Measurements from ENCODE around the gene MME. TPM values are rescaled to one million over a fixed set of nuclear protein-coding genes. Genes with fewer than 3 reads are reported as not detected.
A peak's percentile ranks its signal among the peaks of the same experiment; 100 is the strongest.

MME gene
- total RNA-seq, 2 experiments from 2014 or later, result 84.4 to 118 TPM

GRCh38 chr3:155047672-155048071 is 32.4 kb upstream of the MME start:
- no TSS peak for BruUV-seq (replicated peaks)
- DNase-seq (ENCODE audit: low spot score), result no peak
- H4K20me1 ChIP-seq (ENCODE audit: insufficient read depth, low read length), result no peaks in the 10 kb centered on the region
- H3K4me3 ChIP-seq (ENCODE audit: low read depth, low read length, poor library complexity, severe bottlenecking), result no peak overlapping the region
- peaks cover 20% of the 10 kb centered on the region for H3K4me1 ChIP-seq (ENCODE audit: insufficient read depth, low read length, poor library complexity, severe bottlenecking)
- intact Hi-C loops (cut with micrococcal nuclease; ENCODE audit: unreplicated experiment), result no loop called here
- POLR2A ChIA-PET, result interaction anchor here (1.6 kb wide), 1 partner anchor 83 kb away, joined by 3 read pairs; no protein-coding TSS in a partner anchor
- no peaks in the 10 kb centered on the region for H3K9me2 ChIP-seq (ENCODE audit: insufficient read depth, low read length)
- no peaks in the 10 kb centered on the region; the same call in 1 of the 2 replicates for H3K36me3 ChIP-seq (ENCODE audit: insufficient read depth, low read length)
- peak overlapping the region; percentile 71; the same call in 1 of the 2 replicates for H2AFZ ChIP-seq (ENCODE audit: low read length)
- peaks cover 32% of the 10 kb centered on the region for H3K9me3 ChIP-seq (ENCODE audit: low read length)
- TF ChIP-seq EZH2phosphoT487 (IDR thresholded peaks at IDR 0.05; ENCODE audit: borderline replicate concordance, low read depth, low read length) (no peak), CTCF (conservative IDR thresholded peaks at IDR 0.05; ENCODE audit: low read length) (no peak)
- no peaks in the 10 kb centered on the region for H3K79me2 ChIP-seq (ENCODE audit: insufficient read depth, low read depth, low read length)
- H3K4me2 ChIP-seq (ENCODE audit: low read length), result peak overlapping the region; percentile 40
- H3K27ac ChIP-seq (ENCODE audit: low read depth, low read length, poor library complexity, severe bottlenecking), result no peak overlapping the region
- CTCF ChIA-PET (ENCODE audit: unreplicated experiment), result no interaction called here

GRCh38 chr3:155049959-155050358 is 30.2 kb upstream of the MME start:
- Histone ChIP-seq H3K27ac (ENCODE audit: low read depth, low read length, poor library complexity, severe bottlenecking) (no peak overlapping the region), H3K9me2 (ENCODE audit: insufficient read depth, low read length) (no peaks in the 10 kb centered on the region), H2AFZ (ENCODE audit: low read length) (no peak overlapping the region), H3K79me2 (ENCODE audit: insufficient read depth, low read depth, low read length) (no peaks in the 10 kb centered on the region), H3K36me3 (ENCODE audit: insufficient read depth, low read length) (no peaks in the 10 kb centered on the region; the same call in 1 of the 2 replicates), H4K20me1 (ENCODE audit: insufficient read depth, low read length) (no peaks in the 10 kb centered on the region), H3K4me3 (ENCODE audit: low read depth, low read length, poor library complexity, severe bottlenecking) (no peak overlapping the region), H3K9me3 (ENCODE audit: low read length) (peaks cover 45% of the 10 kb centered on the region), H3K4me1 (ENCODE audit: insufficient read depth, low read length, poor library complexity, severe bottlenecking) (peaks cover 20% of the 10 kb centered on the region), H3K4me2 (ENCODE audit: low read length) (no peak overlapping the region)
- ChIA-PET POLR2A (no interaction called here), CTCF (ENCODE audit: unreplicated experiment) (no interaction called here)
- BruUV-seq (replicated peaks), result no TSS peak
- DNase-seq (ENCODE audit: low spot score), result no peak
- intact Hi-C loops (cut with micrococcal nuclease; ENCODE audit: unreplicated experiment), result no loop called here
- no peak for TF ChIP-seq EZH2phosphoT487 (IDR thresholded peaks at IDR 0.05; ENCODE audit: borderline replicate concordance, low read depth, low read length)
- TF ChIP-seq CTCF (conservative IDR thresholded peaks at IDR 0.05; ENCODE audit: low read length), result no peak

- no peaks in the 10 kb centered on the region; the same call in 1 of the 2 replicates for H3K36me3 ChIP-seq (ENCODE audit: insufficient read depth, low read length)
- POLR2A ChIA-PET, result interaction anchor here (0.9 kb wide), 1 partner anchor 18 kb away, joined by 3 read pairs; no protein-coding TSS in a partner anchor
- CTCF ChIA-PET (ENCODE audit: unreplicated experiment), result no interaction called here
These were observed 27.6 kb upstream of the MME start for GRCh38 chr3:155052470-155052869.

More at GRCh38 chr3:155052470-155052869, 27.6 kb upstream of the MME start:
- TF ChIP-seq CTCF (conservative IDR thresholded peaks at IDR 0.05; ENCODE audit: low read length), result no peak
- no peak for TF ChIP-seq EZH2phosphoT487 (IDR thresholded peaks at IDR 0.05; ENCODE audit: borderline replicate concordance, low read depth, low read length)
- BruUV-seq (replicated peaks), result no TSS peak
- Histone ChIP-seq H3K4me1 (ENCODE audit: insufficient read depth, low read length, poor library complexity, severe bottlenecking) (peaks cover 19% of the 10 kb centered on the region), H2AFZ (ENCODE audit: low read length) (no peak overlapping the region), H3K4me2 (ENCODE audit: low read length) (no peak overlapping the region), H3K9me3 (ENCODE audit: low read length) (peaks cover 45% of the 10 kb centered on the region), H3K79me2 (ENCODE audit: insufficient read depth, low read depth, low read length) (no peaks in the 10 kb centered on the region), H3K27ac (ENCODE audit: low read depth, low read length, poor library complexity, severe bottlenecking) (no peak overlapping the region), H3K4me3 (ENCODE audit: low read depth, low read length, poor library complexity, severe bottlenecking) (no peak overlapping the region), H4K20me1 (ENCODE audit: insufficient read depth, low read length) (no peaks in the 10 kb centered on the region), H3K9me2 (ENCODE audit: insufficient read depth, low read length) (no peaks in the 10 kb centered on the region)
- no peak for DNase-seq (ENCODE audit: low spot score)
- intact Hi-C loops (cut with micrococcal nuclease; ENCODE audit: unreplicated experiment), result no loop called here
